WTC11 (cell line): ENCODE results near the gene NHERF2.

ENCODE experiments used
- JAZF1 ChIP-seq: fragments of 250-450 bp; sonication (Bioruptor Pico); IDR thresholded peaks from 2 replicates; pipeline ENCODE4 v1.9.0; 2021; ENCODE audit warnings: moderate library complexity, mild to moderate bottlenecking, inconsistent platforms
- MAX ChIP-seq: sonication (generic); formaldehyde crosslinking; IDR thresholded peaks from 2 replicates; pipeline ENCODE4 v1.8.0; 2022; ENCODE audit warnings: mild to moderate bottlenecking, missing genetic modification reagents
- TF ChIP-seq, protein P1 (sequence below): fragments of 200-600 bp; IDR thresholded peaks from 2 replicates; pipeline ENCODE4 v1.8.0; 2022; ENCODE audit warnings: antibody characterized with exemption

DNA sequence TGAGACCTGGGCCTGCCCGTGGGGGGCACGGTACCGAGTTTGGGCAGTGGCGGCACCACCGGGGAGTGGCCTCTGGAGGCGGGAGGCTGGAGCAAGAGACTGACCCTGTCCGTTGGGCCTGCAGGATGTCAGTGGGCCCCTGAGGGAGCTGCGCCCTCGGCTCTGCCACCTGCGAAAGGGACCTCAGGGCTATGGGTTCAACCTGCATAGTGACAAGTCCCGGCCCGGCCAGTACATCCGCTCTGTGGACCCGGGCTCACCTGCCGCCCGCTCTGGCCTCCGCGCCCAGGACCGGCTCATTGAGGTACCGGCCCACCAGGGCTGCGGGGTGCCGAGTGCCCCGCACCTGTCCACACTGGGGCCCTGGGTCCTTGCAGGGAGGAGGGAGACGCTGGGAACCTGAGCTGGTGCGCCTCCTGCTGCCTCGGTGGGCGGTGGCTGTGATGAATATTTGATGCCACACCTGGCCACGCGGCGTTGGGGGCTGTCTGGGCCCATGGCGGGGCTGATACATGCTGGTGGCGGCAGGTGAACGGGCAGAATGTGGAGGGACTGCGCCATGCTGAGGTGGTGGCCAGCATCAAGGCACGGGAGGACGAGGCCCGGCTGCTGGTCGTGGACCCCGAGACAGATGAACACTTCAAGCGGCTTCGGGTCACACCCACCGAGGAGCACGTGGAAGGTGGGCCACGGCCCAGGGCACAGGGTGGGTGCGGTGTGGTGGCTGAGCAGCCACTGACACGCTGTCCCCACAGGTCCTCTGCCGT lies 9.7 kb downstream of the NHERF2 start:
- TF ChIP-seq JAZF1 (CRISPR knock-in tag), result no peak
- TF ChIP-seq, protein P1, sequence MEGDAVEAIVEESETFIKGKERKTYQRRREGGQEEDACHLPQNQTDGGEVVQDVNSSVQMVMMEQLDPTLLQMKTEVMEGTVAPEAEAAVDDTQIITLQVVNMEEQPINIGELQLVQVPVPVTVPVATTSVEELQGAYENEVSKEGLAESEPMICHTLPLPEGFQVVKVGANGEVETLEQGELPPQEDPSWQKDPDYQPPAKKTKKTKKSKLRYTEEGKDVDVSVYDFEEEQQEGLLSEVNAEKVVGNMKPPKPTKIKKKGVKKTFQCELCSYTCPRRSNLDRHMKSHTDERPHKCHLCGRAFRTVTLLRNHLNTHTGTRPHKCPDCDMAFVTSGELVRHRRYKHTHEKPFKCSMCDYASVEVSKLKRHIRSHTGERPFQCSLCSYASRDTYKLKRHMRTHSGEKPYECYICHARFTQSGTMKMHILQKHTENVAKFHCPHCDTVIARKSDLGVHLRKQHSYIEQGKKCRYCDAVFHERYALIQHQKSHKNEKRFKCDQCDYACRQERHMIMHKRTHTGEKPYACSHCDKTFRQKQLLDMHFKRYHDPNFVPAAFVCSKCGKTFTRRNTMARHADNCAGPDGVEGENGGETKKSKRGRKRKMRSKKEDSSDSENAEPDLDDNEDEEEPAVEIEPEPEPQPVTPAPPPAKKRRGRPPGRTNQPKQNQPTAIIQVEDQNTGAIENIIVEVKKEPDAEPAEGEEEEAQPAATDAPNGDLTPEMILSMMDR, result no peak
- TF ChIP-seq MAX (CRISPR knock-in tag), result no peak
